Keratinocyte (primary cell): ENCODE results near the gene MAT1A. TPM values are rescaled to one million over a fixed set of nuclear protein-coding genes. Genes with fewer than 3 reads are reported as not detected.
"Not testable (repeated sequence)": the region's sequence is repeated elsewhere in the genome, so short reads cannot be mapped to it uniquely, and the experiment has no call there.

Source experiments
- DNase-seq: peaks from one replicate; pipeline ENCODE4 v3.0.0-alpha.2; 2011; ENCODE audit warnings: low read depth, missing footprints, low spot score
- FAIRE-seq: peaks from 2 replicates; lab custom pipeline; 2011; peaks lifted over from hg19 to GRCh38; lab: Jason Lieb, UNC
- H2AFZ ChIP-seq: 2 replicates; pipeline ENCODE4 v1.6.0; 2012; ENCODE audit warnings: low read length, control low read depth, inconsistent platforms; ENCODE audit not compliant: control insufficient read depth
- H3K27ac ChIP-seq: 2 replicates; pipeline ENCODE4 v1.5.1; 2011; ENCODE audit warnings: low read length; ENCODE audit not compliant: control insufficient read depth, insufficient read depth
- H3K27me3 ChIP-seq: 3 replicates; pipeline ENCODE4 v1.6.0; 2011; ENCODE audit warnings: low read length; ENCODE audit not compliant: control insufficient read depth, insufficient read depth; ENCODE audit errors: extremely low read depth
- H3K36me3 ChIP-seq, 2 experiments: 2 replicates in 1 of 2; 3 replicates in 1 of 2; pipeline ENCODE4 v1.5.1; 2011; ENCODE audit warnings: low read length in 2 of 2, mild to moderate bottlenecking in 1 of 2; ENCODE audit not compliant: control insufficient read depth in 2 of 2, insufficient read depth in 2 of 2; ENCODE audit errors: extremely low read depth in 1 of 2
- H3K4me1 ChIP-seq: 3 replicates; pipeline ENCODE4 v1.5.1; 2011; ENCODE audit warnings: low read length; ENCODE audit not compliant: control insufficient read depth, insufficient read depth; ENCODE audit errors: extremely low read depth
- H3K4me2 ChIP-seq: 3 replicates; pipeline ENCODE4 v1.6.0; 2011; ENCODE audit warnings: low read depth, low read length; ENCODE audit not compliant: control insufficient read depth, insufficient read depth; ENCODE audit errors: extremely low read depth
- H3K4me3 ChIP-seq, 3 experiments: fragments of 200-600 bp in 1 of 3; sonication (generic) in 1 of 3; 2 replicates in 2 of 3; 3 replicates in 1 of 3; pipeline ENCODE4 v1.5.1; 2011 to 2016; ENCODE audit warnings: low read length in 3 of 3, mild to moderate bottlenecking in 3 of 3, control low read depth in 2 of 3, inconsistent platforms in 1 of 3, low read depth in 1 of 3, mixed read lengths in 1 of 3, mixed run types in 1 of 3, moderate library complexity in 1 of 3; ENCODE audit not compliant: control insufficient read depth in 2 of 3, insufficient read depth in 2 of 3; ENCODE audit errors: extremely low read depth in 1 of 3
- H3K79me2 ChIP-seq: 2 replicates; pipeline ENCODE4 v1.6.0; 2012; ENCODE audit warnings: low read length; ENCODE audit not compliant: control insufficient read depth, insufficient read depth
- H3K9ac ChIP-seq: 3 replicates; pipeline ENCODE4 v1.6.0; 2011; ENCODE audit warnings: low read length; ENCODE audit not compliant: control insufficient read depth, insufficient read depth; ENCODE audit errors: extremely low read depth
- H3K9me1 ChIP-seq: 3 replicates; pipeline ENCODE4 v1.6.0; 2011; ENCODE audit warnings: low read length; ENCODE audit not compliant: control insufficient read depth, insufficient read depth; ENCODE audit errors: extremely low read depth
- H3K9me3 ChIP-seq: 2 replicates; pipeline ENCODE4 v1.5.1; 2012; ENCODE audit warnings: low read depth, low read length; ENCODE audit not compliant: control insufficient read depth
- H4K20me1 ChIP-seq: 3 replicates; pipeline ENCODE4 v1.6.0; 2011; ENCODE audit warnings: low read length; ENCODE audit not compliant: control insufficient read depth, insufficient read depth; ENCODE audit errors: extremely low read depth
- dilution Hi-C: fragments of 300-500 bp; cut with MboI; formaldehyde crosslinking; loops from one replicate; pipeline ENCODE4 v1.7.0; 2020; ENCODE audit warnings: low sequenced_read_pairs; ENCODE audit not compliant: extremely low pct_ligation_motif_present
- polyA plus RNA-seq, 5 experiments: library from polyadenylated mRNA; depleted of rRNA in 3 of 5; stranded (reverse) in 3 of 5; stranded (forward) in 1 of 5; unstranded in 1 of 5; fragments of >200 nt; gene quantifications; 1 replicate in 1 of 5; 2 replicates in 3 of 5; 3 replicates in 1 of 5; pipeline versions ENCODE4 v1.2.1 to v1.2.3, GENCODE V29; 2011 to 2012; ENCODE audit warnings: missing spikeins in 2 of 5, low read depth in 1 of 5, low replicate concordance in 1 of 5

Gene MAT1A
- polyA plus RNA-seq, 1 donor (not counting 4 experiments of a cell fraction or from before 2014, with no cell fraction given), result 0.37 TPM

DNA sequence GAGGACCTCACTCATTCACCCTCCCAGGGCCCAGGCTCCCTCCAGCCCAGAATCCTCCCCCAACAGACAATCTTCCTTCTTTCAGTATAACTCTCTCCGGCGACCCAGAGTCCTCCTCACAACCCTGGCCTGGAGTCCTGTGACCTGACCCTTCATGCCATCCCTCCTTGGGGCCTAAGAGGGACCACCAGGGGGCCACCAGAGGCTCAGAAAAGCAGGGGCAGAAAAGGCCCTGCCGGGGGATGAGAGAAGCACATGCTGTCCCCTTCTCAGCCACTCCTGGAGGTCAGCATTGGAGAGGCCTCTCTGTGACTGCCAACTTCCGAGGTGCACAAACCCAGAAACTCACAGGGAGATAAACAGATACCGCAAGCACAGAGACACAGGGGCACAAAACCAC lies 53.0 kb downstream of the MAT1A start:
- H3K9me1 ChIP-seq, H3K36me3 ChIP-seq, H3K27ac ChIP-seq, H2AFZ ChIP-seq, H3K79me2 ChIP-seq, H3K4me3 ChIP-seq, H3K9ac ChIP-seq, dilution Hi-C loops, H3K27me3 ChIP-seq, DNase-seq, FAIRE-seq, H4K20me1 ChIP-seq, H3K9me3 ChIP-seq, H3K4me2 ChIP-seq, H3K4me1 ChIP-seq: not testable (repeated sequence)

DNA sequence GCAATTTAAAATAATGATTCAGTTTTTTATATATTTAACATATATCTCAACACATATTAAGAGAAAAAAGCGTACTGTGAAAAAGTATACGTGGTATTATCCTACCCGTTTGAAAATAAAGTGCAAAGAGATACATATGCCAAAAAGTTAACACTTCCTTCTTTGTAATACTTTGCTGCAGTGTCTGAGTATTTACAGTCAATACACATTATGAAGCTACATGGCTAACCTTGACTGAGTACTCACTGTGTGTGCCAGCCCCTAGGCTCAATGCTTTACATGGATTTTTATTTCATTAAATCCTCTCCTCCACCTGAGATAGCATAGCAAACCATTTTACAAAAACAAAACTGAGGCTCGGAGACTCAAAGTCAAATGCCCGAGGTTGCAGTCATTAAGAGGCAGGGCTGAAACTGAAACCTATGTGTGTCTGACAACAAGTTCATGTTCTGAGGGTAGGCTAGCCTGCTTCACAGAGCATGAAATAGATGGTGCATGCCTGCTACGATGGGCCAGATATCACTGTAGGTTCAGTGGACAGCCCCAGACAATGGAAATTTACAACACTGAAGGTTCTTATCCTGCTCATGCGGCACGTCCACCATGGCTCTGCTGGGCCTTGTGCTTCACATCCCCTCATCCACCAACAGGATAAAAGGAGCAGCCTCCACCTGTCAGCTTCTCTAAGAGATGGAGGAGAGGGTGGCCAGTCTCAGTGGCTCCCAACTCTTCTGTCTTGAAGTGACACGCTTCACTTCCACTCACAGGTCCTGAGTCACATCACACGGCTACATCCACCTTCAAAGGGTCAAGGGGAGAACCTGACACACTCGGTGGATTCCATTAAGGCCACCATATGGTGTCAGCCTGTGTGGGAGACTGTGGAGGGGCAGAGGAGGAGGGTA lies 54.9 kb downstream of the MAT1A start:
- DNase-seq, H3K36me3 ChIP-seq, H4K20me1 ChIP-seq, dilution Hi-C loops, H3K4me3 ChIP-seq, H3K9me1 ChIP-seq, H3K27me3 ChIP-seq, H3K79me2 ChIP-seq, H3K9ac ChIP-seq, H2AFZ ChIP-seq, H3K4me1 ChIP-seq, FAIRE-seq, H3K4me2 ChIP-seq, H3K27ac ChIP-seq, H3K9me3 ChIP-seq: not testable (repeated sequence)

DNA sequence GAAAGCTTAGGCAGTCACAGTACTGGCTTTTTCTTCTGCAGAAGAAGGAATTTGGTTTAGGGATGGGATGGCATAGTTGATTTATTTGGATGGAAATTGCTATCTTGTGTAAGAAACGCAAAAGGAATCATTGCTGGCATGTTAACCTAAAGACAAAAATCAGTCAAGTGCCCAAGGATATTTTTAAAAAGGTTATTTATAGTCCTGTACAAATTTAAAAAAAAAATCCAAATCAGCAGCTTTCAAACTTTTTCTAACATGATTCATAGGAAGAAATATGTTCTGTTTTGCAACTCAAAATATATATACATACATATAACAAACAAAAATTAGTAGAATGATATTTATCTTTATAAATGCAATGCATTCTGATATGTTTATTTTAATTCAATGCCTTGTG lies 55.6 kb downstream of the MAT1A start:
- FAIRE-seq, H3K27ac ChIP-seq, H3K4me1 ChIP-seq, H3K9ac ChIP-seq, H3K4me3 ChIP-seq, H4K20me1 ChIP-seq, H3K36me3 ChIP-seq, dilution Hi-C loops, H3K79me2 ChIP-seq, DNase-seq, H3K4me2 ChIP-seq, H3K9me3 ChIP-seq, H3K27me3 ChIP-seq, H3K9me1 ChIP-seq, H2AFZ ChIP-seq: not testable (repeated sequence)

DNA sequence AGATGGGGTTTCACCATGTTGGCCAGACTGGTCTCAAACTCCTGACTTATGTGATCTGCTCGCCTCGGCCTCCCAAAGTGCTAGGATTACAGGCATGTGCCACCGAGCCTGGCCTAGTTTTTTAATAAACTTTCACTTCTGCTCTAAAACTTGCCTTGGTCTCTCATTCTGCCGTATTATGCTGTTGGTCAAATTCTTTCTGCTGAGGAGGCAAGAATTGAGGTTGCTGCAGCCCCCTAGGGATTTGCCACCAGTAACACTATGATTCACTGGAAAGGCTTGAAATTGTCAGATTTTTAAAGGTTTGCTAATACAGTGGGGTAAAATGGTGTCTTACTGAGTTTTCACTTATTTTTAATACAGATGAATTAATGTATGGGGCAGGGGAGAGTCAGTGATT lies 62.7 kb downstream of the MAT1A start:
- H2AFZ ChIP-seq, H3K27ac ChIP-seq, H3K4me1 ChIP-seq, H3K79me2 ChIP-seq, H4K20me1 ChIP-seq, dilution Hi-C loops, DNase-seq, H3K9me3 ChIP-seq, H3K9ac ChIP-seq, FAIRE-seq, H3K36me3 ChIP-seq, H3K4me2 ChIP-seq, H3K9me1 ChIP-seq, H3K4me3 ChIP-seq, H3K27me3 ChIP-seq: not testable (repeated sequence)

DNA sequence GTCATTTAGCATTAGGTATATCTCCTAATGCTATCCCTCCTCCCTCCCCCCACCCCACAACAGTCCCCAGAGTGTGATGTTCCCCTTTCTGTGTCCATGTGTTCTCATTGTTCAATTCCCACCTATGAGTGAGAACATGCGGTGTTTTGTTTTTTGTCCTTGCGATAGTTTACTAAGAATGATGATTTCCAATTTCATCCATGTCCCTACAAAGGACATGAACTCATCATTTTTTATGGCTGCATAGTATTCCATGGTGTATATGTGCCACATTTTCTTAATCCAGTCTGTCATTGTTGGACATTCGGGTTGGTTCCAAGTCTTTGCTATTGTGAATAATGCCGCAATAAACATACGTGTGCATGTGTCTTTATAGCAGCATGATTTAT lies 66.4 kb downstream of the MAT1A start:
- H4K20me1 ChIP-seq, dilution Hi-C loops, H3K9me1 ChIP-seq, H3K36me3 ChIP-seq, H3K79me2 ChIP-seq, H3K4me2 ChIP-seq, H3K9me3 ChIP-seq, H2AFZ ChIP-seq, H3K9ac ChIP-seq, H3K4me1 ChIP-seq, H3K27ac ChIP-seq, H3K4me3 ChIP-seq, FAIRE-seq, H3K27me3 ChIP-seq, DNase-seq: not testable (repeated sequence)
